Memory B cell (primary cell): ENCODE data around the gene SCAMP4.

Source experiments
- ATAC-seq: fragments of 150-1000 bp; cut with Tn5 transposase; 2 replicates; pipeline ENCODE4 v1.10.0; 2021; ENCODE audit warnings: low read depth, mild to moderate bottlenecking, moderate library complexity
- DNase-seq, 2 donors: peaks; one replicate each; pipeline ENCODE4 v3.0.0; 2022; ENCODE audit warnings: low spot score in 2 of 2
- H3K27ac Mint-ChIP-seq: one replicate; pipeline ENCODE4 v1.8.0; 2022; ENCODE audit warnings: mild to moderate bottlenecking, moderate library complexity, mixed read lengths
- H3K27me3 Mint-ChIP-seq: one replicate; pipeline ENCODE4 v1.8.0; 2022; ENCODE audit warnings: mixed read lengths
- H3K36me3 Mint-ChIP-seq: one replicate; pipeline ENCODE4 v1.8.0; 2022; ENCODE audit warnings: mild to moderate bottlenecking, mixed read lengths
- H3K4me1 Mint-ChIP-seq: one replicate; pipeline ENCODE4 v1.8.0; 2022; ENCODE audit warnings: mixed read lengths
- H3K4me3 Mint-ChIP-seq: one replicate; pipeline ENCODE4 v1.8.0; 2022; ENCODE audit warnings: mild to moderate bottlenecking, moderate library complexity, mixed read lengths
- H3K9me3 Mint-ChIP-seq: one replicate; pipeline ENCODE4 v1.8.0; 2022; ENCODE audit warnings: mixed read lengths

SCAMP4 gene, protein sequence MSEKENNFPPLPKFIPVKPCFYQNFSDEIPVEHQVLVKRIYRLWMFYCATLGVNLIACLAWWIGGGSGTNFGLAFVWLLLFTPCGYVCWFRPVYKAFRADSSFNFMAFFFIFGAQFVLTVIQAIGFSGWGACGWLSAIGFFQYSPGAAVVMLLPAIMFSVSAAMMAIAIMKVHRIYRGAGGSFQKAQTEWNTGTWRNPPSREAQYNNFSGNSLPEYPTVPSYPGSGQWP

DNA sequence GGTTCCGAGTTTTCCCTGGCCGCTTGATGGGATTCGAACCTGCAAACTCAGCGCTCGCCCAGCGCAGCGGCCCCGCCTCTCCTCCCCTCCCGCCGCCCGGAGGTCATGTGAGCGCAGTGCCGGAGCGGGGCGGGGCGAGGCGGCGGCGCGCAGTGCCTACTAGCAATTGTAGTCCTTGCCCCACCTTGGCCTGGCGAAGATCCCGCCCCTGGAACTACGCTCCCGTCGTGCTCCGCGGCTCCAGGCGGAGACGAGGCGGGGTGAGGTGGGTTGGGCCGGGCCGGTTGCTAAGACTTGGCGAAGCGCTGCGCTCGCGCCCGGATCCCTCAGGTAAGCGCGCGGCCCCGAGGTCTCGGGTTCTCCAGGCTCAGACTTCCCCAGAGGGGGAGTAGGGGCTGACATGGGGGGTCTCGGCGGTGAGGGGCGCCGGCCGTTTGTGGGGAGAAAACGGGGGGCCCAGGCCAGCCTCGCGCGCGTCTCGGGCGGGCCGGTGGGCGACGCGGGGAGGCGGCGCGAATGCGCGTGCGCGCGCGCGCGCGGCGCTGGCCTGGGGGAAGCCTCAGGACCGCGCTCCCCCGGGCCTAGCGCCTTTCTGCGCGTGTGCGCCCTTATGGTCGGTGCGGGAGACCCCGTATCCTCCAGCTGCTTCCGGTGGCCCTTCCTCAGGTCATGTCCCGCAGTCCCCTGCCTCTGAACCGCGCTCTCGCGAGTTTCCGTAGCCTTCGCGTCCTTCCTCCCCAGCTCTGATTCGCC, at the start of gene SCAMP4, which contains the start of gene ADAT3:
SCAMP4 (plus strand) TSS at position 290 of the 753 bp plus-strand sequence. CDS start 9,621 bp downstream, outside the sequence.
ADAT3 (plus strand) TSS at position 290 of the 753 bp plus-strand sequence. CDS start 6,649 bp downstream, outside the sequence.
- DNase-seq (peak; percentile 90 to 97), ATAC-seq (peak; percentile 86)
- Mint-ChIP-seq H3K9me3 (no peaks in the 10 kb centered on the region), H3K36me3 (peaks cover 1% of the 10 kb centered on the region), H3K27ac (peak within 1 kb of the TSS; percentile 93), H3K27me3 (no peaks in the 10 kb centered on the region), H3K4me1 (peaks cover 27% of the 10 kb centered on the region), H3K4me3 (peak within 1 kb of the TSS; percentile 94)

DNA sequence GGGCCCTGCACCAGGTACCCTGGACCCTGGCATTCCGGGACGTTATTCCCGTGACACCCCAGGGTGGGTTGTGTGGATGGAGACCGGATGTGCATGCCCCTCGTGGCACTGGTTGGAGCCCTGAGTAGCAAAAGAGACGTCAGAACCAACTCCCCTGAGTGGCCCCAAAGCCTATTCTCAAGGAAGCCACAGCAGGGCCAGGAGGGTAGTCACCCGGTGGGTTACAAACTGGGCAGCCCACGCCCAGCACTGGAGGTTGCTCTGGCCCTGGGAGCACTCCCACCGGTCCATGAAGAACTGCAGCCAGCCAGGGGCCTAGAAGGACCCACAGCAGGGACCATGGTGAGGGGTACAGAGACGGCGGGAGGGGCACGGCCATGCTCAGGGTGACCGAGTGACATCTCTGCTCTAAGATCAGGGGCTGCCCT, 49.4 kb upstream of the SCAMP4 start:
- peak overlapping the region; percentile 79 for H3K4me3 Mint-ChIP-seq
- H3K9me3 Mint-ChIP-seq, result no peaks in the 10 kb centered on the region
- H3K4me1 Mint-ChIP-seq, result peaks cover 32% of the 10 kb centered on the region
- H3K36me3 Mint-ChIP-seq, result peaks cover 1% of the 10 kb centered on the region
- DNase-seq (peak in 1 of 2 donors; percentile 40), ATAC-seq (no peak)
- H3K27me3 Mint-ChIP-seq, result no peaks in the 10 kb centered on the region
- H3K27ac Mint-ChIP-seq, result peak overlapping the region; percentile 83

DNA sequence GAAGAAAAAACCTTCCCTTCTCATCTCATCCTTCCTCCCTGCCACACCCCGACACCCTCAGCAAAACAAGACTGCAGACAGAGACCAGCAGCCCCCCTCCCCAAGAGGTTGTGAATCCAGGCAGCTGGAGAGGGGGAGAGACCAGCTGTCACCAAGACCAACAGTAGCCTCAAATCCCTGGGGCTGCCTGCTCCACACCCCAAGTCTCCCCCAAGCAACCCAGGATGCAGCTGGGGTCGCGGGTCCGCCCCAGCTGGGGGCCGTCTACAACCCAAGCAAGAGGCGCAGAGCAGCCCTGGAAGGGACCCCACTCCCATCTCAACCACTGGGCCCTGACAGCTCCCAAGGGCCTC, 48.9 kb upstream of the SCAMP4 start:
- DNase-seq (no peak), ATAC-seq (no peak)
- Mint-ChIP-seq H3K4me1 (peaks cover 32% of the 10 kb centered on the region), H3K36me3 (no peaks in the 10 kb centered on the region), H3K4me3 (peak overlapping the region; percentile 79), H3K27ac (peak overlapping the region; percentile 83), H3K27me3 (no peaks in the 10 kb centered on the region), H3K9me3 (no peaks in the 10 kb centered on the region)

DNA sequence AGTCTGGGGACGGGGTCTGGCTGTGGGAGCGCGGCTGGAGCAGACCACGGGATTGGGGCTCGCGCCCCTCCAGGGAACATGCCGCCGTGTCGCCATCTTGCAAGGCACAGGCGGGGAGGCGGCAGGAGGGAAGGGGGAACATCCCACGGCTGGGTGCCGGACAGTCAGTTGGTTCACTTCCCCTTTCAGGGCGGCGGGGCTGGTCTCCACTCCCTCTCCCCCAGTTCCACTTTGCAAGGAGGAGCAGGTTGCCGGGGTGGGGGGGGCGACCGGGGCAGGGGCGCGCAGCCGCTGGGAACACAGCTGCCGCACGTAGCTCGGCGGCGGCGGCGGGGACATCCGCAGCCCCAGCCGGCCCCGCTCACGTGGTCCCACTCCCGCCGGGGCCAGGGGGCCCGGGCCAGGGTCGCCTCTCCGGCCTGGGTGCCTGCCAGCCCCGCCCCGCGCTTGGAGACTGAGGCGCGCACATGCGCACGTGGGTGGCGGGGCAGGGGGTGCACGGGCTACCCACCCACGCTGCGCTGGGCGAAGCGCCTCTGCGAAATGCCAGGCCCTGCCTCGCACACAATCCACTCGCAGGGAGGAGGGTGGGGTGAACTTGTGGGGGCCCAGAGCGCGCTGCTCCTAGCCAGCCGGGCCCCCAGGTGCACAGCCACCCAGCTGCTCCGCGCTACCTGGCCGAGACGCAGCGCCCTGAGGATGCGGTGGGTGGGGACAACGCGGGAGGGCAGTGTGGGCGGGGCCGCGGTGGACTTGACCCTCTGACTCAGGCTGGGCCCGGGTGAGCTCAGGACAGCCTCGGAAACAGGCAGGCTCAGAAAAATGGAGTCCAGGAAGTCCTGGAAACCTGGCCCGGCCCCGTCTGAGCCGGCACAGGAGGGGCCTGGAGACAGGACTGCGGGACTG, 48.2 kb upstream of the SCAMP4 start:
- Mint-ChIP-seq H3K36me3 (no peaks in the 10 kb centered on the region), H3K9me3 (no peaks in the 10 kb centered on the region), H3K4me3 (peak overlapping the region; percentile 79), H3K27ac (peak overlapping the region; percentile 83), H3K27me3 (no peaks in the 10 kb centered on the region), H3K4me1 (peaks cover 35% of the 10 kb centered on the region)
- ATAC-seq, result peak; percentile 62
- peak; percentile 45 to 53 for DNase-seq

DNA sequence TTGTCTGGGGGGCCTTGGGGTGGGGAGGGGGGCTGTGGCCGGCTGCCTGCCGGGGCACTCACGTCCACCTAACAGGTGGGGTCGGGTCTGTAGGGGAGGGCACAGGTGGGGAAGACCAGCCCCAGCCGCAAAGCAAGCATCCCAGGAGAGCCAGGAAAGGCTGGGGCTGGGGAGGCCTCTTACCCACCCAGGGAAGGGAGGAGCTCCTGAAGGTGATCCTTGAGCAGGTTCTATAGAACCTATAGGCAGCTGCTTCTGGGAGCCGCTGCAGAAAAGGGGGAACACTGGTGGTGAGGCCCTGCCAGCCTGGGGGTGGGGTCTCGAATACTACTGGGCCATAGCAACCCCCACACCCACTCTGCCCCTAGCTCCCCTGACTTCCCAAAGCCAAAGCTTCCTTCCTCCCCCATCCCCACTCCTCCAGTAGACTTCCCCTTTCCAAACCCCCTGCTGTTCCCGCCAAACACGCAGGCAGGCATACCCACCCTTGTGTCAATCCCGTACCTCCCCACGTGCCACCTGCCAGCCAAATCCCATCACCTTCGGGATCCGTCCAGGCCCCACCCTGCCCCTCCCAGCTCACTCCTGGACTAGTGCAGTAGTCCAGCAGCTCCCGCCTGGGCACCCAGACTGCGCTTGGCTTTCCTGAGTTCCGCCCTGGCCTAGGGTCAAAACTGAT, 47.4 kb upstream of the SCAMP4 start:
- H3K27ac Mint-ChIP-seq, result no peak overlapping the region
- peak overlapping the region; percentile 44 for H3K4me3 Mint-ChIP-seq
- no peaks in the 10 kb centered on the region for H3K36me3 Mint-ChIP-seq
- DNase-seq (no peak), ATAC-seq (no peak)
- no peaks in the 10 kb centered on the region for H3K27me3 Mint-ChIP-seq
- no peaks in the 10 kb centered on the region for H3K9me3 Mint-ChIP-seq
- peaks cover 33% of the 10 kb centered on the region for H3K4me1 Mint-ChIP-seq

DNA sequence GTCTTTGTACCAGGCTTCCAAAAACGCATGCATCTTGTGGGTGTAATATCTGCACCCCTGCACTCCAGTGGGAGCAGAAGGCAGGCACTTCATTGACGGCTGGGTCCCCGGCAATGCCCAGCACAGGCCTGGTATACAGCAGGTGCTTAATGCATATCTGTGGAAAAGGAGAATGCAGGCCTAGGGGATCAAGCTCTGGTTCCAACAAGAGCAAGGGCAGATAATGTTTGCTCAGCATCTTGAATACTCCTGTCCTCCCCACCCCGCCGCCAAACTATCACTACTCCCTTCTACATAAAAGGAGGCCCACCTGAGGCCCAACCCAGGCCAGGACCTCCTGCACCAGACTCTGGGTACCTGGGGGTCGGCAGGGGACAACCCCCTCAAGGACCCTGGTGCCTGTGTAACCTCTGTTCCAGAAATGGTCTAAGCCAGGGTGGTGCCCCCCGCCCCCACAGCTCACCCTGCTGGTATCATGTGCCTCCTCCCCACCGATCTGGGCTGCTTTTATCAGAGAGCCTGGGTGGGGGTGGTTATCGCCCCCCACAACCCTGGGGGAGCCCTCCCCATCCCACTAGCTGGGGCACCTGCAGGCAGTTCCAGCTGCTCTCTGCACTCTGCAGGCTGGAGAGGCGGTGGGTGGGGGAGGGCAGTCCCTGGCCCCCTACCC, 46.7 kb upstream of the SCAMP4 start:
- peak overlapping the region; percentile 39 for H3K4me3 Mint-ChIP-seq
- peaks cover 32% of the 10 kb centered on the region for H3K4me1 Mint-ChIP-seq
- H3K36me3 Mint-ChIP-seq, result no peaks in the 10 kb centered on the region
- H3K9me3 Mint-ChIP-seq, result no peaks in the 10 kb centered on the region
- H3K27ac Mint-ChIP-seq, result peak overlapping the region; percentile 67
- ATAC-seq (no peak), DNase-seq (no peak)
- H3K27me3 Mint-ChIP-seq, result no peaks in the 10 kb centered on the region

DNA sequence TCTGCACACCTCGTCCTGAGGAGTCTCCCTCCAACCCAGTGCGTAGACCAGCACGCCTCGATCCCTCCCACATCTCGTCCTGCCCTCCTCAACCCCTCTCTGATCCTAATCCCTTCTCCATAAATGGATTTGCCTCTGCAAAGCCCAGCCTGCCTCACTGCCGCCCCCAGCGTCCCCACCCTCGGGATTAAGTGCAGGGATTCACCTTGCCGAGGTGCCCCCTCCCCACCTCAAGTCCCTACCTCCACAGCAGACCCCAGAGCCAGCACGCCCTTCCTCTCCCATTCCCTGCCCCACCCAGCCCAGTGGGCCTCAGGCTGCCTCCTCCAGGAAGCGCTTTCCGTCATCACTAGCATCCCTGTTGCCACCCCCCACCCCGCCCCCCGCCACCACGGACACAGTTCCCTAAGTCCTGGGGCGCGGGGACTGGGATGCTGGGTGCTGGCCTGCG, 45.8 kb upstream of the SCAMP4 start:
- Mint-ChIP-seq H3K4me3 (peak overlapping the region; percentile 30), H3K9me3 (no peaks in the 10 kb centered on the region), H3K27me3 (no peaks in the 10 kb centered on the region), H3K27ac (peak overlapping the region; percentile 67), H3K4me1 (peaks cover 32% of the 10 kb centered on the region), H3K36me3 (no peaks in the 10 kb centered on the region)
- ATAC-seq, result no peak
- no peak for DNase-seq

DNA sequence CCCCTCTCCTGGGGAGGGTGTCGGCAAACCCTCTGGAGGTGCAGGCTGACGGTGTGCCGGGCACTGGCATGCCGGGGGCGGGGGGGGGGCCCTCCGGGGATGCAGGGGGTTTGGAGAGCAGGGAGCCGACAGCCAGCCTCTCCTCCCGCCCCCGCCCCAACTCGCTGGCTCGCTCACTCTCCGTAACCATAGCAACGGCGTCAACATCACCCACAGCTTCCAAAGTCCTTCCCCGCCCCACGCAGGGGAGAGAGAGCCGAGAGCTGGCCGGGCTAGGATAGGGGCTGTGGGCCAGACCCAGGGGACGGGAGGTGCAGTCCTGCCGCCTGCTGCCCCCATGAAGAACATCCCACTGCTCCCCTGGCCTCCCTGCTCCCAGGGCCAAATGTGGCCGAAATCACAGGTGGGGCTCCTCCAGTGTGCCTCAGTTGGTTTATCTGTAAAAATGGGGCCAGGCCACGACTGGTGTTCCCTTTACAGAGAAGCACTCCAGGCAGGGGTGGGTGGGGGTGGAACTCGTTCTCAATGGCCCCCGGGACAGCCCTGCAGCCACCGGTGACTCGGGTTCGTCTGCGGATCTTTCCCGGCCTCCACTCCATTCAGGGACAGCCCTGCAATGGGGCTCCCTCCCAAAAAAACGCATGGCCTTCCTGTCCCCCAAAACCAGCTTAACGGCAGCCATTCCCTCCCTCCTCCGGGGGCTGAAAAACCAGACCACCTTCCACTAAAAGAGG, 45.0 kb upstream of the SCAMP4 start:
- no peak for ATAC-seq
- no peak overlapping the region for H3K4me3 Mint-ChIP-seq
- H3K9me3 Mint-ChIP-seq, result no peaks in the 10 kb centered on the region
- H3K27ac Mint-ChIP-seq, result peak overlapping the region; percentile 67
- H3K4me1 Mint-ChIP-seq, result peaks cover 28% of the 10 kb centered on the region
- no peaks in the 10 kb centered on the region for H3K36me3 Mint-ChIP-seq
- no peak for DNase-seq
- H3K27me3 Mint-ChIP-seq, result no peaks in the 10 kb centered on the region

DNA sequence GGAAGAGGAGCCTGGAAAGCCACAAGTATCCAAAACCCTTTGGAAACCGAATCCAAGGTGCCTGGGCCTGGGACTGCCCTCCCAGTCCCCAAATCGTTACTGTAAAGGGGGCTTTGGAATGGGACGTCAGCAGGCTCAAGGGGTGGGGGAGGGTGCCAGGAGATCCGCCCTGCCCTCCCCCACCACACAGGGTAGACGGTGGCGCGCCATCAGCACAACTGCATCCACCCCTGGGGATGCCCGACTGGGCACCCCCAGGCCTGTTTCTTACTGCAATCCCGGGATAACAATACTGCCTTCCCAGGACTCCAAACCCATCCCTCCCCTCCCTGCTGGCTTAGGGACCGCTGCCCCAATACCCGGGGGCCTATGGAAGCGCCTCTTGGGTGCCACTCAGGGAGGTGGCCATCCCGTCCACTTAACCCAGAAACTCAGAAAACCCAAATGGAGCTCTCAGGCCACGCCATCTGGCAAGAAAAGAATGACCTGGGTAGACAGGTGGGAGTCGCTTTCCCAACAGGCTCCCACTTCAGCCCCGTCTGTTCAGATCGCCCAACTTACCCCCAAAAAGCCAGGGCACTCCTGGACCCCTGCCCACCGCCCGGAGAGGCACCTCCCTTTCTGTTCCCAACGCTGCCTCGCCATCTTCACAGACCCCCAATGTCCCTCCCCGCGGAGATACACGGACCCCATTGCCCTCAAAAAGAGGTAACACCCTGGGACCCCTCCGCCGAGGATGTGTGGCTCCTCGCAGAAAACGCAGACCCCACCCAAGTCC, 44.2 kb upstream of the SCAMP4 start:
- H3K27ac Mint-ChIP-seq, result peak overlapping the region; percentile 97
- DNase-seq (no peak), ATAC-seq (no peak)
- no peaks in the 10 kb centered on the region for H3K27me3 Mint-ChIP-seq
- peaks cover 28% of the 10 kb centered on the region for H3K4me1 Mint-ChIP-seq
- H3K4me3 Mint-ChIP-seq, result peak overlapping the region; percentile 97
- no peaks in the 10 kb centered on the region for H3K36me3 Mint-ChIP-seq
- no peaks in the 10 kb centered on the region for H3K9me3 Mint-ChIP-seq

DNA sequence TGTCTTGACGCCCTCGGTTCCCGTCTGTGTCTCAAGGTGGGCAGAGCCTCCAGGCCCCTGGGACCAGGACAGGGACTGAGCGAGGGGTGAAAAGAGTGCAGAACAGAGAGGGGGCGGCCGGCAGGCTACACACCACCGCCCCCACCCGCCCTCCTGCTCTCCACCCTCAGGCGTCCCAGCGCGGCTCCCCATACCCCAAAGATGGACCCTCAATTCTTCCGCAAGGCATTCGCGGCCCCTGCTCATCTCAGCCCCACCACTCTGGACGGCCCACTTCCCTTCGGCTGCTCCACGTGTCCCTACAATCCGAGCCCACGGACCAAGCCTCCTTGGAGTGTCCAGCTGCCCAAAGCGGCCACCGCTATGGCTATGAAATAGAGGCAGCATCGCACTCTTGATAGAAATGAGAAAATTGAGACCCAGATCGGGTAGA, 43.6 kb upstream of the SCAMP4 start:
- Mint-ChIP-seq H3K9me3 (no peaks in the 10 kb centered on the region), H3K27ac (peak overlapping the region; percentile 97), H3K27me3 (no peaks in the 10 kb centered on the region), H3K4me3 (peak overlapping the region; percentile 97), H3K36me3 (no peaks in the 10 kb centered on the region), H3K4me1 (peaks cover 27% of the 10 kb centered on the region)
- ATAC-seq (no peak), DNase-seq (no peak)

DNA sequence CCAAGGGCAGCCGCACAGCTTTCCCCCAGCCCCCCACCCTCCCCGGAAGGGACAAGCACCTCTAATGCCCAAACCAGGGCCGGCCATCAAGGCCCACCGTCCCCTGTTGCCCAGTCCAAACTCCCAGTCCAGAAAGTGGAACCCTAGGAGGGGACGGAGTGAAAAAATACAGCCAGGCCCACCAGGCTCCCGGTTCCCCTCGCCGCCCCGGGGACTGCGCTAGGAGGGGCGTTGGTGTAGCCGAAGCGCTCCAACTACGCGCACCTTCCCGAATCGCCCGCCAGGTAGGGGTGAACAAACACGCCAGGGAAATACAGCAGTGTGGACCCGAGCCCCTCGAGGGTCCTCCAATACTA, 43.2 kb upstream of the SCAMP4 start:
- peak overlapping the region; percentile 97 for H3K27ac Mint-ChIP-seq
- no peaks in the 10 kb centered on the region for H3K27me3 Mint-ChIP-seq
- no peak for ATAC-seq
- peaks cover 30% of the 10 kb centered on the region for H3K4me1 Mint-ChIP-seq
- DNase-seq, result no peak
- H3K4me3 Mint-ChIP-seq, result peak overlapping the region; percentile 97
- no peaks in the 10 kb centered on the region for H3K36me3 Mint-ChIP-seq
- H3K9me3 Mint-ChIP-seq, result no peaks in the 10 kb centered on the region
